HG03457 (cell line): Measurements from ENCODE around the gene TXNDC5.
"Not testable (repeated sequence)": the region's sequence is repeated elsewhere in the genome, so short reads cannot be mapped to it uniquely, and the experiment has no call there.

Experiments
- ATAC-seq: cut with Tn5 transposase; IDR thresholded peaks from one replicate; pipeline ENCODE4 v1.9.1; 2021; ENCODE audit warnings: moderate number of reproducible peaks; ENCODE audit not compliant: unreplicated experiment

Gene TXNDC5

GRCh38 chr6:7897461-7898192, 13.0 kb downstream of the TXNDC5 start:
- ATAC-seq, result no peak

GRCh38 chr6:7896465-7896987, 14.1 kb downstream of the TXNDC5 start:
- no peak for ATAC-seq

- no peak for ATAC-seq
These were observed 15.5 kb downstream of the TXNDC5 start for GRCh38 chr6:7895125-7895423.

GRCh38 chr6:7894262-7895124, 16.1 kb downstream of the TXNDC5 start:
- ATAC-seq, result no peak

- no peak for ATAC-seq
These were observed 17.2 kb downstream of the TXNDC5 start for GRCh38 chr6:7893342-7893741.

- not testable (repeated sequence) for ATAC-seq
These were observed 18.2 kb downstream of the TXNDC5 start for GRCh38 chr6:7892367-7892766.

GRCh38 chr6:7891078-7891872, 19.3 kb downstream of the TXNDC5 start:
- ATAC-seq, result no peak

- ATAC-seq, result no peak
These were observed 21.8 kb downstream of the TXNDC5 start for GRCh38 chr6:7888587-7889357.

GRCh38 chr6:7887278-7887991, 23.2 kb downstream of the TXNDC5 start:
- no peak for ATAC-seq

- ATAC-seq, result no peak
These were observed 24.5 kb downstream of the TXNDC5 start for GRCh38 chr6:7886132-7886531.

GRCh38 chr6:7883381-7883780, 27.2 kb downstream of the TXNDC5 start:
- ATAC-seq, result no peak

GRCh38 chr6:7882505-7883257, 27.9 kb downstream of the TXNDC5 start:
- ATAC-seq, result no peak

- ATAC-seq, result no peak
These were observed 28.7 kb downstream of the TXNDC5 start for GRCh38 chr6:7881765-7882500.

- ATAC-seq, result no peak
These were observed 29.9 kb downstream of the TXNDC5 start for GRCh38 chr6:7880718-7881107.

GRCh38 chr6:7879980-7880717, 30.4 kb downstream of the TXNDC5 start:
- ATAC-seq, result no peak

GRCh38 chr6:7879579-7879978, 31.0 kb downstream of the TXNDC5 start:
- no peak for ATAC-seq

- ATAC-seq, result no peak
These were observed 31.5 kb downstream of the TXNDC5 start for GRCh38 chr6:7879043-7879442.

- no peak for ATAC-seq
These were observed 32.1 kb downstream of the TXNDC5 start for GRCh38 chr6:7878401-7878964.
